ENCODE measurements around the gene SHE.

SHE gene

DNA sequence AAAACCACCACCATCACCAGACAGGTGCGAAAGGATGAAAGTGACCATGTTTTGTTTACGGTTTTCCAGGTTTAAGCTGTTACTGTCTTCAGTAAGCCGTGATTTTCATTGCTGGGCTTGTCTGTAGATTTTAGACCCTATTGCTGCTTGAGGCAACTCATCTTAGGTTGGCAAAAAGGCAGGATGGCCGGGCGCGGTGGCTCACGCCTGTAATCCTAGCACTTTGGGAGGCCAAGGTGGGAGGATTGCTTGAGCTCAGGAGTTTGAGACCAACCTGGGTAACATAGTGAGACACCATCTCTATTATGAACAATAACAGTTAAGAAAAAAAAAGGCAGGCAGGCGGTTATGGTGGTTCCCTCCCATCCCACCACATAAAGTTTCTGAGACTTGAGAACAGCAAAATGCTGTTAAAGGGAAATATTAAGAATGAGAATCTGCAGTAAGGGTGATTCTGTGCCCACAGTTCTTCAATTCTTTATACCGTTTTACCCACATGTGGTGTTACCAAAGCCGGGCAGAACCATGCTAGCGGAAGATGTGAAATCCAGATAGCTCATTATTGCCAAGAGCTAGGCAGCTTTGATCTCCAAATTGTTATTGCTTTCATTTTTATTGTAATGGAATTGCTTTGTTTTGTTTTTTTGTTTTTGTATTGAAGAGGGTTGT lies 34.6 kb downstream of the SHE start:
- no peaks in the 10 kb centered on the region for H3K9me3 ChIP-seq (ENCODE audit: insufficient read depth, low read depth, low read length)
- H4K20me1 ChIP-seq (ENCODE audit: insufficient read depth, low read length, poor library complexity, severe bottlenecking), result no peaks in the 10 kb centered on the region
- H3K4me1 ChIP-seq (ENCODE audit: insufficient read depth, low read length, poor library complexity, severe bottlenecking), result peaks cover 41% of the 10 kb centered on the region
- H3K27me3 ChIP-seq (ENCODE audit: insufficient read depth, low read length, poor library complexity, severe bottlenecking), result no peaks in the 10 kb centered on the region
- TF ChIP-seq CTCF (conservative IDR thresholded peaks at IDR 0.05; ENCODE audit: low read length), result no peak
- no peak for TF ChIP-seq EZH2phosphoT487 (IDR thresholded peaks at IDR 0.05; ENCODE audit: borderline replicate concordance)
- no peak overlapping the region for H2AFZ ChIP-seq (ENCODE audit: low read length)
- no peaks in the 10 kb centered on the region for H3K36me3 ChIP-seq (ENCODE audit: insufficient read depth, low read length)
- H3K4me2 ChIP-seq (ENCODE audit: low read depth, low read length, poor library complexity, severe bottlenecking), result no peak overlapping the region
- no peaks in the 10 kb centered on the region for H3K79me2 ChIP-seq (ENCODE audit: insufficient read depth, low read length)
- H3K4me3 ChIP-seq (ENCODE audit: low read length, poor library complexity, severe bottlenecking), result no peak overlapping the region
- H3K9ac ChIP-seq (ENCODE audit: low read depth, low read length, poor library complexity, severe bottlenecking), result no peak overlapping the region
- no peaks in the 10 kb centered on the region for H3K9me2 ChIP-seq (replicated peaks; ENCODE audit: low read depth, low read length)
- peaks cover 5% of the 10 kb centered on the region for H3F3A ChIP-seq (ENCODE audit: low read depth)

- no peak overlapping the region for H3K4me2 ChIP-seq (ENCODE audit: low read depth, low read length, poor library complexity, severe bottlenecking)
- H2AFZ ChIP-seq (ENCODE audit: low read length), result no peak overlapping the region
- no peak overlapping the region for H3K4me3 ChIP-seq (ENCODE audit: low read length, poor library complexity, severe bottlenecking)
- no peaks in the 10 kb centered on the region for H3K9me3 ChIP-seq (ENCODE audit: insufficient read depth, low read depth, low read length)
- peaks cover 5% of the 10 kb centered on the region for H3F3A ChIP-seq (ENCODE audit: low read depth)
- H3K36me3 ChIP-seq (ENCODE audit: insufficient read depth, low read length), result no peaks in the 10 kb centered on the region
- H3K4me1 ChIP-seq (ENCODE audit: insufficient read depth, low read length, poor library complexity, severe bottlenecking), result peaks cover 41% of the 10 kb centered on the region
- TF ChIP-seq CTCF (conservative IDR thresholded peaks at IDR 0.05; ENCODE audit: low read length), result no peak; the same call in 1 of the 2 replicates
- no peak for TF ChIP-seq EZH2phosphoT487 (IDR thresholded peaks at IDR 0.05; ENCODE audit: borderline replicate concordance)
- no peaks in the 10 kb centered on the region for H4K20me1 ChIP-seq (ENCODE audit: insufficient read depth, low read length, poor library complexity, severe bottlenecking)
- H3K9ac ChIP-seq (ENCODE audit: low read depth, low read length, poor library complexity, severe bottlenecking), result no peak overlapping the region
- H3K9me2 ChIP-seq (replicated peaks; ENCODE audit: low read depth, low read length), result no peaks in the 10 kb centered on the region
- no peaks in the 10 kb centered on the region for H3K79me2 ChIP-seq (ENCODE audit: insufficient read depth, low read length)
- H3K27me3 ChIP-seq (ENCODE audit: insufficient read depth, low read length, poor library complexity, severe bottlenecking), result no peaks in the 10 kb centered on the region
Observed at GRCh38 chr1:154466921-154467417, 35.2 kb downstream of the SHE start.

GRCh38 chr1:154466206-154466605 lies 36.0 kb downstream of the SHE start:
- no peaks in the 10 kb centered on the region for H3K9me2 ChIP-seq (replicated peaks; ENCODE audit: low read depth, low read length)
- no peak overlapping the region for H3K4me3 ChIP-seq (ENCODE audit: low read length, poor library complexity, severe bottlenecking)
- H3K27me3 ChIP-seq (ENCODE audit: insufficient read depth, low read length, poor library complexity, severe bottlenecking), result no peaks in the 10 kb centered on the region
- peak overlapping the region; percentile 76; the same call in 1 of the 2 replicates for H2AFZ ChIP-seq (ENCODE audit: low read length)
- no peaks in the 10 kb centered on the region for H3K79me2 ChIP-seq (ENCODE audit: insufficient read depth, low read length)
- H4K20me1 ChIP-seq (ENCODE audit: insufficient read depth, low read length, poor library complexity, severe bottlenecking), result no peaks in the 10 kb centered on the region
- no peak overlapping the region for H3K9ac ChIP-seq (ENCODE audit: low read depth, low read length, poor library complexity, severe bottlenecking)
- peaks cover 5% of the 10 kb centered on the region for H3F3A ChIP-seq (ENCODE audit: low read depth)
- peaks cover 41% of the 10 kb centered on the region for H3K4me1 ChIP-seq (ENCODE audit: insufficient read depth, low read length, poor library complexity, severe bottlenecking)
- no peaks in the 10 kb centered on the region for H3K36me3 ChIP-seq (ENCODE audit: insufficient read depth, low read length)
- TF ChIP-seq EZH2phosphoT487 (IDR thresholded peaks at IDR 0.05; ENCODE audit: borderline replicate concordance) (no peak), CTCF (conservative IDR thresholded peaks at IDR 0.05; ENCODE audit: low read length) (no peak)
- no peaks in the 10 kb centered on the region for H3K9me3 ChIP-seq (ENCODE audit: insufficient read depth, low read depth, low read length)
- no peak overlapping the region for H3K4me2 ChIP-seq (ENCODE audit: low read depth, low read length, poor library complexity, severe bottlenecking)

Data from Loucy (cell line).